SK-N-SH (cell line): ENCODE data around the gene SCAMP3. TPM values are rescaled to one million over a fixed set of nuclear protein-coding genes. Genes with fewer than 3 reads are reported as not detected.
"Not testable (repeated sequence)": the region's sequence is repeated elsewhere in the genome, so short reads cannot be mapped to it uniquely, and the experiment has no call there.

Experiments
- CTCF ChIA-PET: fragments of 300-600, 350-600 bp; formaldehyde crosslinking; extraction: SDS; loops from one replicate; lab custom pipeline; 2021; lab: Yijun Ruan, JAX
- POLR2A ChIA-PET: fragments of 350-600 bp; sonication (Branson Sonifier 250); formaldehyde crosslinking; extraction: SDS; loops from one replicate; lab custom pipeline; 2020; ENCODE audit warnings: antibody characterized with exemption, inconsistent platforms; lab: Yijun Ruan, JAX
- DNase-seq: peaks from one replicate; pipeline ENCODE4 v3.0.0; 2012
- H2AFZ ChIP-seq: fragments of 200-600 bp; sonication (generic); 2 replicates; pipeline ENCODE4 v1.8.1; 2016; ENCODE audit warnings: antibody characterized with exemption, mild to moderate bottlenecking, low read depth
- H3F3A ChIP-seq: fragments of 200-600 bp; sonication (generic); replicated peaks from 2 replicates; pipeline ENCODE3; 2016; ENCODE audit warnings: antibody characterized with exemption, mild to moderate bottlenecking; ENCODE audit not compliant: insufficient read depth
- H3K27ac ChIP-seq, 2 experiments: fragments of 200-500 bp in 1 of 2; fragments of 200-600 bp in 1 of 2; sonication (Bioruptor generic) in 1 of 2; sonication (generic), shearing (Covaris generic) in 1 of 2; 2 replicates each; pipeline versions ENCODE4 v1.5.1 to v1.6.1; 2014 to 2016; ENCODE audit warnings: low read depth in 2 of 2, inconsistent platforms in 1 of 2, low read length in 1 of 2, mild to moderate bottlenecking in 1 of 2, mixed read lengths in 1 of 2
- H3K27me3 ChIP-seq: fragments of 200-600 bp; sonication (generic), shearing (Covaris generic); 2 replicates; pipeline ENCODE4 v1.6.1; 2016; ENCODE audit warnings: mixed run types; ENCODE audit not compliant: insufficient read depth
- H3K36me3 ChIP-seq, 2 experiments: fragments of 200-500 bp in 1 of 2; fragments of 200-600 bp in 1 of 2; sonication (Bioruptor generic) in 1 of 2; sonication (generic) in 1 of 2; replicated peaks in 1 of 2; 2 replicates each; pipeline versions ENCODE3 to v1.5.1; 2014 to 2016; ENCODE audit warnings: low read length in 1 of 2, mild to moderate bottlenecking in 1 of 2; ENCODE audit not compliant: insufficient read depth in 2 of 2, control insufficient read depth in 1 of 2
- H3K4me1 ChIP-seq, 2 experiments: fragments of 200-500 bp in 1 of 2; fragments of 200-600 bp in 1 of 2; sonication (Bioruptor generic) in 1 of 2; sonication (generic), shearing (Covaris generic) in 1 of 2; 2 replicates each; pipeline versions ENCODE4 v1.5.1 to v1.6.1; 2014 to 2016; ENCODE audit warnings: low read depth in 1 of 2, low read length in 1 of 2, mixed run types in 1 of 2; ENCODE audit not compliant: insufficient read depth in 2 of 2, control insufficient read depth in 1 of 2
- H3K4me2 ChIP-seq: fragments of 200-600 bp; sonication (generic), shearing (Covaris generic); 2 replicates; pipeline ENCODE4 v1.6.1; 2017; ENCODE audit warnings: mixed run types
- H3K4me3 ChIP-seq, 2 experiments: fragments of 200-500 bp in 1 of 2; fragments of 200-600 bp in 1 of 2; sonication (Bioruptor generic) in 1 of 2; sonication (generic), shearing (Covaris generic) in 1 of 2; 2 replicates each; pipeline versions ENCODE4 v1.5.1 to v1.8.1; 2014 to 2016; ENCODE audit warnings: low read depth in 2 of 2, inconsistent platforms in 1 of 2, low read length in 1 of 2, mild to moderate bottlenecking in 1 of 2, mixed read lengths in 1 of 2, moderate library complexity in 1 of 2
- H3K79me2 ChIP-seq: fragments of 200-600 bp; sonication (generic); 2 replicates; pipeline ENCODE4 v1.8.1; 2017; ENCODE audit warnings: mild to moderate bottlenecking; ENCODE audit not compliant: insufficient read depth
- H3K9ac ChIP-seq: fragments of 200-600 bp; sonication (generic); 2 replicates; pipeline ENCODE4 v1.6.1; 2017; ENCODE audit warnings: mixed run types
- H3K9me2 ChIP-seq: fragments of 200-600 bp; sonication (generic); 2 replicates; pipeline ENCODE4 v1.6.1; 2017; ENCODE audit warnings: mixed run types
- H3K9me3 ChIP-seq: fragments of 200-600 bp; sonication (generic); 2 replicates; pipeline ENCODE4 v1.6.1; 2017; ENCODE audit warnings: mixed run types, mild to moderate bottlenecking, moderate library complexity
- H4K20me1 ChIP-seq: fragments of 200-600 bp; sonication (generic); 2 replicates; pipeline ENCODE4 v1.6.1; 2017; ENCODE audit warnings: mild to moderate bottlenecking, mixed run types; ENCODE audit not compliant: insufficient read depth
- FOXJ3 ChIP-seq: sonication (generic); formaldehyde crosslinking; IDR thresholded peaks from 2 replicates; pipeline ENCODE4 v1.5.1; 2020; ENCODE audit warnings: mild to moderate bottlenecking, missing genetic modification reagents
- GATA2 ChIP-seq: sonication (generic); formaldehyde crosslinking; IDR thresholded peaks from 2 replicates; pipeline ENCODE4 v1.5.0; 2020; ENCODE audit warnings: mild to moderate bottlenecking, missing genetic modification reagents
- PBX3 ChIP-seq: IDR thresholded peaks from 2 replicates; pipeline ENCODE4; 2012
- POLR2AphosphoS5 ChIP-seq: IDR thresholded peaks from 2 replicates; pipeline ENCODE4 v1.6.1; 2012; ENCODE audit warnings: low read depth, low read length
- RAD21 ChIP-seq: IDR thresholded peaks from 2 replicates; pipeline ENCODE4 v1.6.1; 2012; ENCODE audit warnings: mild to moderate bottlenecking, low read length
- RFX5 ChIP-seq: IDR thresholded peaks from 2 replicates; pipeline ENCODE4 v1.6.1; 2012; ENCODE audit warnings: mild to moderate bottlenecking, improper control_type of control experiment, low read length
- SMC3 ChIP-seq: IDR thresholded peaks from 2 replicates; pipeline ENCODE4 v1.6.1; 2012; ENCODE audit warnings: low read depth, low read length, improper control_type of control experiment
- WGBS: methylation state at CpG from one replicate; pipeline ENCODE4 v1.1.6; 2017; ENCODE audit warnings: low lambda C conversion rate; 5-methylcytosine and 5-hydroxymethylcytosine counted together
- polyA plus RNA-seq, 3 experiments: library from polyadenylated mRNA; depleted of rRNA; stranded (reverse); fragments of >200 nt; gene quantifications; 2 replicates each; pipeline ENCODE4 v1.2.3, GENCODE V29; 2012
- TF ChIP-seq, protein P1 (sequence below): fragments of 150-350 bp; IDR thresholded peaks from 2 replicates; pipeline ENCODE4 v1.6.1; 2017; ENCODE audit warnings: antibody characterized with exemption, low read length, low read depth, borderline replicate concordance
- TF ChIP-seq, protein P2 (sequence below): fragments of 200-600 bp; sonication (generic); IDR thresholded peaks from 2 replicates; pipeline ENCODE4 v1.6.1; 2017; ENCODE audit warnings: antibody characterized with exemption, mild to moderate bottlenecking, moderate library complexity

The SCAMP3 gene
- polyA plus RNA-seq, 1 of the 3 experiments (the other 2 are of a cell fraction), result 193 TPM

- Histone ChIP-seq H3K9me2 (no peaks in the 10 kb centered on the region), H3K4me3 (peak overlapping the region; percentile 60 to 69), H3K79me2 (peaks cover 28% of the 10 kb centered on the region), H3K36me3 (no peaks in the 10 kb centered on the region), H3K27me3 (no peaks in the 10 kb centered on the region), H3K27ac (peak overlapping the region; percentile 86 to 93), H3K4me1 (peaks cover 12 to 14% of the 10 kb centered on the region in 2 experiments; a peak in 3 of 4 replicates), H2AFZ (peak overlapping the region; percentile 83; the same call in 1 of the 2 replicates), H4K20me1 (no peaks in the 10 kb centered on the region), H3F3A (peaks cover 34% of the 10 kb centered on the region), H3K4me2 (peak overlapping the region; percentile 91)
- CTCF ChIA-PET, result interaction anchor here (0.6 to 4.1 kb wide), 22 partner anchors 13 to 718 kb away, joined by 3 to 48 read pairs (median 4); partner anchors contain the start of genes KRTCAP2, MTX1, THBS3 and TRIM46
- WGBS, result under 1% methylated on average over 7 of the region's 7 CpGs
- POLR2A ChIA-PET, result interaction anchor here (0.6 to 1.0 kb wide), 3 partner anchors 24 to 34 kb away, joined by 3 to 5 read pairs (median 4); no protein-coding TSS in a partner anchor
- no peak for TF ChIP-seq FOXJ3 (CRISPR knock-in tag)
- TF ChIP-seq RFX5, result no peak
- TF ChIP-seq SMC3, result peak; percentile 23; the same call in 1 of the 2 replicates
- TF ChIP-seq, protein P1, sequence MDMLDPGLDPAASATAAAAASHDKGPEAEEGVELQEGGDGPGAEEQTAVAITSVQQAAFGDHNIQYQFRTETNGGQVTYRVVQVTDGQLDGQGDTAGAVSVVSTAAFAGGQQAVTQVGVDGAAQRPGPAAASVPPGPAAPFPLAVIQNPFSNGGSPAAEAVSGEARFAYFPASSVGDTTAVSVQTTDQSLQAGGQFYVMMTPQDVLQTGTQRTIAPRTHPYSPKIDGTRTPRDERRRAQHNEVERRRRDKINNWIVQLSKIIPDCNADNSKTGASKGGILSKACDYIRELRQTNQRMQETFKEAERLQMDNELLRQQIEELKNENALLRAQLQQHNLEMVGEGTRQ, result no peak
- TF ChIP-seq RAD21, result peak; percentile 64
- no peak for TF ChIP-seq GATA2 (CRISPR knock-in tag)
- TF ChIP-seq, protein P2, sequence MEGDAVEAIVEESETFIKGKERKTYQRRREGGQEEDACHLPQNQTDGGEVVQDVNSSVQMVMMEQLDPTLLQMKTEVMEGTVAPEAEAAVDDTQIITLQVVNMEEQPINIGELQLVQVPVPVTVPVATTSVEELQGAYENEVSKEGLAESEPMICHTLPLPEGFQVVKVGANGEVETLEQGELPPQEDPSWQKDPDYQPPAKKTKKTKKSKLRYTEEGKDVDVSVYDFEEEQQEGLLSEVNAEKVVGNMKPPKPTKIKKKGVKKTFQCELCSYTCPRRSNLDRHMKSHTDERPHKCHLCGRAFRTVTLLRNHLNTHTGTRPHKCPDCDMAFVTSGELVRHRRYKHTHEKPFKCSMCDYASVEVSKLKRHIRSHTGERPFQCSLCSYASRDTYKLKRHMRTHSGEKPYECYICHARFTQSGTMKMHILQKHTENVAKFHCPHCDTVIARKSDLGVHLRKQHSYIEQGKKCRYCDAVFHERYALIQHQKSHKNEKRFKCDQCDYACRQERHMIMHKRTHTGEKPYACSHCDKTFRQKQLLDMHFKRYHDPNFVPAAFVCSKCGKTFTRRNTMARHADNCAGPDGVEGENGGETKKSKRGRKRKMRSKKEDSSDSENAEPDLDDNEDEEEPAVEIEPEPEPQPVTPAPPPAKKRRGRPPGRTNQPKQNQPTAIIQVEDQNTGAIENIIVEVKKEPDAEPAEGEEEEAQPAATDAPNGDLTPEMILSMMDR, result peak; percentile 68
- TF ChIP-seq POLR2AphosphoS5, result no peak
- no peak for TF ChIP-seq PBX3
- TF ChIP-seq, all 33 proteins: peak for 3
- peak overlapping the region; percentile 85 for H3K9ac ChIP-seq
- H3K9me3 ChIP-seq, result no peaks in the 10 kb centered on the region
- peak; percentile 60 for DNase-seq
Observed at GRCh38 chr1:155226188-155226909, 35.8 kb downstream of the SCAMP3 start.

DNA sequence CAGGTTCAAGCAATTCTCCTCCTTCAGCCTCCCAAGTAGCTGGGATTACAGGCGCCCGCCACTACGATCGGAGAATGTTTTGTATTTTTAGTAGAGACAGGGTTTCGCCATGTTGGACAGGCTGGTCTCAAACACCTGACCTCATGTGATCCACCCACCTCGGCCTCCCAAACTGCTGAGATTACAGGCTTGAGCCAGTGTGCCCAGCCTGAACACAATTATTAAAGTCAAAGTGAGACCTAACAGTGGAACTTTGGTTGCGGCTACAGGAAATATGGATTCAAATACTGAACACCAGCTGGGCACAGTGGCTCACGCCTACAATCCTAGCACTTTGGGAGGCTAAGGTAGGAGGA is 36.8 kb downstream of the SCAMP3 start:
- POLR2A ChIA-PET, H3K9me2 ChIP-seq, H2AFZ ChIP-seq, H3K36me3 ChIP-seq, H3K9me3 ChIP-seq, H4K20me1 ChIP-seq, H3K4me3 ChIP-seq, DNase-seq, H3K27me3 ChIP-seq: not testable (repeated sequence)
- H3K9ac ChIP-seq, result peak overlapping the region; percentile 85; the same call in 1 of the 2 replicates
- H3K4me2 ChIP-seq, result peak overlapping the region; percentile 91
- peaks cover 34% of the 10 kb centered on the region for H3F3A ChIP-seq
- peaks cover 12 to 14% of the 10 kb centered on the region in 2 experiments; a peak in 3 of 4 replicates for H3K4me1 ChIP-seq
- 97% methylated on average over 8 of the region's 8 CpGs for WGBS
- H3K27ac ChIP-seq, result peak overlapping the region; percentile 0 to 86; a peak in 3 of 4 replicates
- CTCF ChIA-PET, result interaction anchor here (1.4 to 4.1 kb wide), 4 partner anchors 17 to 50 kb away, joined by 4 to 48 read pairs (median 22); partner anchors contain the start of genes MTX1, THBS3 and TRIM46
- H3K79me2 ChIP-seq, result peaks cover 28% of the 10 kb centered on the region
